ENCODE results near the gene GRK3.

The GRK3 gene

DNA sequence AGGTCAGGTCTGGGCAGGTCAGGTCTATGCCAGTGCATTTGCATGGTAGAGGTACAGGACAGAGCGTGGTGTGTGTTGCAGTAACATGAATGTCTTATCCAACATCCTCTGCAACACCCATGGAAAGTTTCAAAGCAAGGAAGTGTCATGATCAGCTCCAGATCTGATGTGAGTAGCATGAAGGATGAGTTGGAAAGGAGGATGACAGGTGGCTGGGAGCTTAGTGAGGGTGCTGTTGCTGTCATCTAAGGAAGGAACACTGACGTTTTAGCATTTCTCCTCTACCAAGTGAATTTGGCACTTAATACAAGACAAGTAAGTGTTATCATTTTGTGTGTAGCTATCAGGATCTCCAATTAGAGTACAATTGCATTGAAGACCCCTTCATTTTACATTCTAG lies 65.1 kb downstream of the GRK3 start:
- no peak for DNase-seq

DNA sequence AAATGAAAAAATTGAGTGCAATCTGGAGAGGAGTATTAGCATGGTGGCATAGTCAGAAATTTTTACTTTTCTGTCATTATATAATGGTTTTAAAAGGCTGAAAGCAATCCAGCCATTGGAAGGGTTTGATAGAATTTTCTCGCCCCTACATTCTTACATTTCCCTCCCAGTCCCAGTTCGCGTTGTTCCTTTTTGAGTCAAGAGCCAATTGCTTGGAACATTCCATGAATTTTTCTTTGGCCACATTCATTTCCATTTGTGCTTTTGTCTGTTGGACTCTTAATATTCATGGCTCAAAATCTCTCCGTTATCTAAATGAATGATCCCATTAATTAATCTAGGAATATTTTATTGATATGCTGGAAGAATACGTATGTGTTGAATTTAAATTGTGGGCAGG lies 66.0 kb downstream of the GRK3 start:
- DNase-seq = no peak

DNA sequence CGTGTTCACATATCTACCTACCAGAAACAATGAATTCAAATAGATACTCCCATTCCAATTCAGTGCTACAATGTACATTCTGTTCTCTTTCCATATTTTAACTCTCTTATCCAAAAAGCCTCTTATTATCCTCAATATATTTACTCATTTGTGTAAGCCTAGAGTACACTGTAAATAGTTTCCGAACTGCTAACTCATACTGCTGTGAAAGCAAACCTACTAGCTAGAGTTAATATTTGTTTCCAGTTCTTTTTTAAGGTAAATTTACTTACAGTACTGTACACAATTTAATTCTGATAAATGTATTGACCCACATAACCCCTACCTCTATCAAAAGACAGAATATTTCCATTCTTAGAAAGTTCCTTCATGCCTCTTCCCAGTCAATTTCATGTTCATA lies 71.8 kb downstream of the GRK3 start:
- no peak for DNase-seq

DNA sequence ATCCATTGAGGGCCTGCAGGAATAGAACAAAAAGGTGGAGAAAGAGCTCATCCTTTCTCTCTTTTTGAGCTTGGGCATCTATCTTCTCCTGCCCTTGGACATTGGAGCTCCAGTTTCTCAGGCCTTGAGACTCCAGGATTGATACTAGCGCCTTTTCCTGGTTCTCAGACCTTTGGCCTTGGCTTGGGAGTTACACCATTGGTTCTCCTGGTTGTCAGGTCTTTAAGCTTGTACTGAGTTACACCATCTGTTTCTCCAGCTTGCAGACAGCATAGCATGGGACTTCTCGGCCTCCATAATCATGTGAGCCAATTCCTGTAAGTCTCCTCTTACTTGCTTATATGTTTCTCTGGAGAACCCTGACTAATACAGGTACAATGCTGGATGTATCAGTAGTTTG lies 72.6 kb downstream of the GRK3 start:
- DNase-seq = no peak

DNA sequence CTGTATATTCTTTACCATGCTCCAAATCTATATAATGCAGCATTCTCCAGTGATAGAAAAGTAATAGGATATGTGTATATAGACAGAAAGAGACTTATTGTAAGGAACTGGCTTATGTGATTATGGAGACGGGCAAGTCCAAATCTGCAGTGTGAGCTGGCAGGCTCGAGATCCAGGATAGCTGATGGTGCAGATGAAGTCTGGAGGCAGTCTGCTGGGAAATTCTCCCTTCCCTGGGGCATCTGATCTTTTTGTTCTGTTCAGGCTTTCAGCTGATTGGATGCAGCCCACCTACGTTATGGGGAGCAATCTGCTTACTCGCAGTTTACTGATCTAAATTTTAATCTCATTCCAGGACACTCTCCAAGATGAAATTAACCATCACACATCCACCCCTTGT lies 73.2 kb downstream of the GRK3 start:
- no peak for DNase-seq

DNA sequence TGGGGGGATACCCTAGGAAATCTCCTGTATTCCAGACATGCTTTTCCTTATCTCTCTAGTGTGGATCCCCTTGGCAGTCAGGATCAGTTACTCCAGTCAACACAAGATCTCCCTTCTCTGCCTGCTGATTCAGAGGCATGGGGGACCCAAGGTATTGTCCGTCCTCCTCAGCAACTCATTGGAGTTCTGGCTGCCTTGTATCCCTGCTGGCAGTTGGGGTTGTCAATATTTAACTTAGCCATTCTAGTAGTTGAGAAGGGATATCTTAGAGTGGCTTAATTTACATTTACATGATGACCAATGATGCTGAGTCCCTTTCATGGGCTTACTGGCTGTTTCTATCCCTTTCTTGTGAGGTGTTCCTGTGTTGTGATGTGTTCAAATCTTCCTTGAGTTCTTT lies 74.2 kb downstream of the GRK3 start:
- no peak for DNase-seq

DNA sequence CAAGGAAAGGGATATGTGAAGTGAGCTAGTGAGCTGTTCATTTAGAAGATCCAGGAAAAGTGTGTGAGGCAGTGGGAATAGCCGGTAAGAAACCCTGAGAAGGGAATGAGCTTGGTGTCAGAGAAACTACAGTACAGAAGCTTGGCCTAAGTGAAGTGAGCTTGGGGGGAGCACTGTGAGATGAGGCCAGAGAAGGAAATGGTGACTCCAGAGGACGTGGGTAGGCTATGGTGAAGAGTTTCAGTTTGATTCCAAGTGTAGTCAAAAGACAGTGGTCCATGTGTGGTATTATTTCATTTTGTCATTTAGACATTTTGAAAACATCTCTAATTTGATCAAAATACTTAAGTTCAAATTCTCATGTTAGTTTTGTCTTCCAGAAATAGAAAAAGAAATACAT lies 77.2 kb downstream of the GRK3 start:
- DNase-seq = no peak

DNA sequence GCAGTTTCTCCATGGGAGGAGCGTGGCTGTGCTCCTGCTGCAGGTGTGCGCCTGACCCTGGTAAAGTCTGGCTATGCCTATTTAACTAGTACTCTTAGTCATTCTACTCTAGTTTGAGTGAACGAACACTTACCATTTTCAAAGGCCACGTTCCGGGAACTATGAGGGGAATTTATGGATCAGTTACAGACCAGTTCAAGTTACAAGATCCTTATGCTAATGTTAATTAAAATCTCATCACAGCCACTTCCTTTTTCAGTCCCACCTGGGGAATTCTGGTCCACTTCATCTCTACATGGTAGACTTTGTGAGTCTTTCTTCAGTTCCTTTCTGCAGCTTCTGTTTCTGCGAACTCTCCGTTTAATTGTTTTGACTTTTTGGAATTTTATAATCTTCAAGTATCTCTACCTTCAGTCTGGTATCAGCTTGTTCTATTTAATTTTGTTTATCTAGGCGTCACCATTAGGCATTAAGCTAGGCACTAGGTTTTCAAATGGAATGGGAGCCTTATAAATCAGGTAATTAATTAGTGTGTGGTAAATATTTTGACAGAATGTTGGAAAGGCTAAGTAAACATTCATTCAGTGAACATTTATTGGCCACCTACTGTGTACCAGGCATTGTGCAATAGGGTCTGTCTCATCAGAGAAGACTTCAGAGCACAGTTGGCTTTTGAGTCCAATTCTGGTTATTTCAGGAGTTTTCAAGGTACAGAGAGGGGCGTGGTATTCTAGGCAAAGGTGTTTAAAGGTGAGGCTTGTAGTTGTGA lies 78.9 kb downstream of the GRK3 start:
- DNase-seq = no peak

DNA sequence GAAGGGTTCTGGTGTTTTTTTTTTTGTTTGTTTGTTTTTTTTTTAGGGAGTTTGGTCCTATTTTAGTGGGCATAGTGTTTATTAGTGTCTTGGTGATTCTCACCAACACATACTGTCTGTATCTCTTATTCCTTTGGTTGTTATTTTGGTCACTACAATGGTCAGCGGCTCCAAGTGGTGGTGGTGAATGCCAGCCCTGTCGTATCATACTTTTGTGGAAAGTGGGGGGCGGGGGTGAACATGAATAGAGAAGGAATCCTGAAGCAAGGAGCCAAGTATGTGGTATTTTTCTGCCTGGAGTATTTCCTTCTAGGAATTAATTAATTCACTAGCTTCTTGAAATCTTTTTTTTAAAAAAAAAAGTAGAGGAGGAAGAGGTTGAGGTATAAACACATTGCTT lies 79.6 kb downstream of the GRK3 start:
- no peak for DNase-seq

DNA sequence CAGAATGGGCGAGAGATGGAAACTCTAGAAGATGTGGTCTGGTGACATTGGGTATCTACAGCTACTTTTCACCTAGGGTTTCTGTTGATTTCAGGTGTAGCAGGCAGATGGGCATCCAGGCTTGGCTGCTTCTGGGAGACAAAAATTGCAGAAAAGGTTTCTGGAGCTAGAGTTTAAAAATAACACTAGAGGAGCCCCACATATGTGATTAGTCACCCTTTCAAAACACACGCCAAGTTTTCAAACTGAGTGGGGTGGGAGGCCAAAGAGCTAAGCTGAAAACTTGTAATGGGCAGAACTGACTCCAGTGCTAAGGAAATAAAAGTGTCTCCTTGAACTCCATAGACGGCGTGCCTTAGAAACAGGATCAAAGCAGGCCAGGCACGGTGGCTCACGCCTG lies 80.8 kb downstream of the GRK3 start:
- DNase-seq = no peak

DNA sequence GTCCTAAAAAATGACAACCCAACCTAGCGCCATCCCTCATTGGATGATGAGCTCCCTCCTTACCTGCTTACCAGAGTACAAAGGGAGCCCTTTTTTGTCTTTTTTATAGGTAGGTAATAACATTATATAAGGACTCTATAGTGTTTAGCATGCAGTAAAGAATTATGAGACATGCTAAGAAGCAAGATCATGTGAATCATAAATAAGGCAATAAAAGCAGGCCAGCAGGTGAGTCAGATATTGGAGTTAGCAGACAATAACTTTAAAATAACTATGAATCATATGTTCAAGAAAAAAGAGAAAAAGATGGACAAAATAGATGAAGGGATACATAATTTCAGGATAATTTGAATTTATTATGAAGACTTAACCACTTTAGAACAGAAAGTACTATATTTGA lies 81.5 kb downstream of the GRK3 start:
- no peak for DNase-seq

DNA sequence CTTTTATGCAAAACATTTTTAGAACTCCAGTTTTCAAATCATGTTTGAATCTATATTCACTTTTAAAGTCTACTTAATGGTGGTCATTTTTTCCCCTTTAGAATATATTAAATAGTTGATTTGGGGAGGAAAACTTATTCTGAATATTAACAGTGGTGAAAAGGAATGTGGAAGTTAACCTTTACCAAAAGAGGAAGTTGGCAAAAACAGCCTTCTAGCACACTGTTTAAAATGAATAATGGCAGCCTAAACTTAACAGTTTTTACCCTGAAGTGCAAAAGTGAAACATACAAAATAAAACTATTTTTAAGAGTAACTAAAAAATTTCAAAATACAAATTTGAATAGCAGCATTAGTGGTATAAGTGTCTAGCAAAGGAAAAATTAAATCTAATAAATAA lies 86.4 kb downstream of the GRK3 start:
- peak; percentile 41 for DNase-seq

DNA sequence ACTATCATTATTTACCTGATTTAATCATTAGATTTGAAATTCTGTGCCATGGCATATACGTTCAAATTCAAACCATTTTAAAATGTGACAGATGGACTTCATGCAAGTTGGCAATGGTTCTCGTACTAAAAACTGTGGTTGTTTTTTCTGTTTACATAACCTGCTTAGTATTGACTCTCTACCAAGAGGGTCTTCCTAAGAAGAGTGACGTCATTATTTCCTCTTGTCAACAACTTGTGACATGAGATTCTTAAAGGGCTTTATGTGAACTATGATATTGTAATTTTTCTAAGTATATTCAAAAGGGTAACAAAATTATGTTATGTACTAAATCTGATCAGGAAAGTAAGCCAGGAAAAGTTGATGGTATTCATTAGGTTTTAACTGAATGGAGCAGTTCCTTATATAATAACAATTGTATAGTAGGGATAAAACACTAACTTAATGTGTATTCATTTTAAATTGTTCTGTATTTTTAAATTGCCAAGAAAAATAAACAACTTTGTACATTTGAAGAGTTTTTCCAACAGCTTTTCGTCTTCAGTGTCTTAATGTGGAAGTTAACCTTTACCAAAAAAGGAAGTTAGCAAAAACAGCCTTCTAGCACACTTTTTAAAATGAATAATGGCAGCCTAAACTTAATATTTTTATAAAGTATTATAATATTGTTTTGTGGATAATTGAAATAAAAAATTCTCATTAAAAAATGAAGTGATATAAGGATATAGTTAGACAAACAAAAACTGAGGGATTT lies 87.0 kb downstream of the GRK3 start:
- no peak for DNase-seq

DNA sequence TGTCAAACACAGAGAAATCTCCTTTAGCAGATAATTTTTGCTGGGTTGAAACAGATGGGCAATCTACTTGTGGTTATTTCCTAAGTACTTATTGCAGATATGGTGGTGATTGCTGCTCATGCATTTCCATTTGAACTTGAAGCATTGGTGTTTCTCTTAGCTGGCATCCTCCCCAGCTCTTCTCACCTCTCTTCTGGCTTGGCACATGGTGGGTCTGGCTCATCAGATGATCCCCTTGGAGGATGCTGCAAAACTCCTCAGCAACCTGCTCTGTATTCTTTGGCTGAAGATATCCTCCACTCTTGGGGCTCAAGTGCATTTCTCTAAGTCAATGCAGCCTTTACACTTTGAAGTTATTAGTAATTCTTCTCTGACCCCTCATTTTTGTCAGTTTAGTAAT lies 90.2 kb downstream of the GRK3 start:
- no peak for DNase-seq

DNA sequence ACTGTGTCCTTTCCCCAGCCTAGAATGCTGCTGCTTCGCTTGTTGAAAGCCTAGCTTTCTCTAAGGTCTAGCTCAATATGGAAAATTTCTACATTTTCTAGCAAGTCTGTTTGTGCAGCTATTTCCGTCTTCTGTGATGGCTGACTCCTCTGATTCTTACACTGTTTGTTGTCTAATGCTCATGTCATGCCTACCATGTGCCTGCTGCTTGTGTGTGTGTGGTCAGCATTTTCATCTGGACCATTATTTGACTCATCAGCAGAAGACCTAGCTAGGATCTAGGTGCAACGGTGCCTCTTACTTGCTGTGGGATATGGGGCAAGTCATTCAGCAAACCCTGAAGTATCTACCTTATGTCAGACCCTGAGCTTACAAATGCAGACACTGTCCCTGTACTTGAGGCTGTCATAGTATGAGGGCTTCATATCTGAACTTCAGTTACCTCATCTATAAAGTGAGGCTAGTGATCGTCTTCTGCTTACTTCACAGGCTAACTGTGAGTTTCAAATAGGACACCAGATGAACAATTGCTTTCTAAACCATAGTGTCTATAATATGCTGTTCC lies 91.0 kb downstream of the GRK3 start:
- DNase-seq = no peak

DNA sequence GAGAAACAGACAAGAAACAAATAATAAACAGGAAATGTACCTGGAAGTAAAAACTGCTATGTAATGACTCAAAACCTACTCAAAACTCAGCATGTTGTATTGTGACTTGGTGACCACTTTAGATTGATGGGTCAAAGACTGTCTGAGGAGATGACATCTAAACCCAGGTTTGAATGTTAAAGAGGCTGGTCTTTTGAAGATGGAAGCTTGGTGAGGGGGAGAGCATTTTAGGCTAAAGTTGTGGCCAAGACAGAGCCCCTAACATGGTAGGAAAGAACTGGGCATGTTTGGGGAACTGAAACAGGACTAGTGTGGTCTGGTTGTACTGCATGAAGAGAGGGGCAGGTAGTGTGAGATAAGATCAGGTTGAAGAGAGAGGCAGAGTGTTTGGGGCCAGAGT lies 92.2 kb downstream of the GRK3 start:
- DNase-seq = no peak

DNA sequence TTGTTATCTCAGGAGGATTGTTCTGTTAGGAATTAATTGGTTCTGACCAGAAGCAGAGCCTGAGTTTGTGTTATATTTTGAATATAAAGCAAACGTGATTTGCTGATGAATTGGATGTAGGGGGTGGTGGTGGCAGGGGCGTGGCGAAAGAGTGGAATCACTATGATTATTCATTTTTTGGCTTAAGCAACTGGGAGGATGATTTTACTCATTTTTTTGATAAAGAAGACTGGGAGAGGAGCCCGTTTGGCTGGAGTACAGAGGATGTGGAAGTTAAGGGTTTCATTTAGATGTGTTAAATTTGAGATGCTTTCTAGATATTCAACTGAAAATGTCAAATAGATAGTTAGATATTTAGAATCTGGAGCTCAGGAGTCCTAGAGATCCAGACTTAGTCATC lies 94.2 kb downstream of the GRK3 start:
- DNase-seq = no peak

DNA sequence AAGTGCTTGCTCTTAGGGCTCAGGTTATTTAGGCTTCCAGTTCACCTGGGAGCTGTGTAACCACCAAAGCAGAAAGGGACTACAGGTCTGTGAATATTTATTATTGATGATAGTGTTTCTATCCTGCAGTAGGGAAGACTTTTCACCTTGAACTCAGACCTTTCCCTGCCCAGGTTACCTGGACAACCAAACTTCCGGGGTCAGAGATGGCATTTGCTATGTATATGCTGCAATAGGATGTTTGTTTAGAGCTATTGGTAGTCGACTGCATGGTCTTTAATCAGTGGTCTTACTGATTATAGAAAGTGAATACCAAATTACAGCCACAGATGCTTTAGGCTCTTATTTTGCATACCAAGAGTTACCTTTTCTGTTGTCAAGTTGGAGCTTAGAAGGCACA lies 94.9 kb downstream of the GRK3 start:
- DNase-seq = no peak

DNA sequence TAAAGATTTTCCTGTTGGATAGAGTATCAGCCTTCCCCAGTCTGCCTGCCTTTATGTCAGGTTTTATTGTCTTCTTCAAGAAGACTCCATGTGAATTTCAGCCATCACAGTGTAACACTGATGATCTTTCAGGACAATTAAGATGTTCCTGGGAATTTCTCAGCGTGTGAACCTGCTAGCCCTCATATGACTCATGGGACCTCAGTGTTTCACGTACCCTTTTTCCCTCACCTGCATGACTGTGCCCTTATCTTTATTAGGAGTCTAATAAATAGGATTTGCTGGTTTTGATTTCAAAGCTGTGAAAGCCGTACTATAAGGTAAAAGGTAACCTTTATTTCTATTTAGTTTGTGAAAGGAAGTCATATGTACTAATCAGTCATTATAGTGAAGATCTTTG lies 95.9 kb downstream of the GRK3 start:
- no peak for DNase-seq

DNA sequence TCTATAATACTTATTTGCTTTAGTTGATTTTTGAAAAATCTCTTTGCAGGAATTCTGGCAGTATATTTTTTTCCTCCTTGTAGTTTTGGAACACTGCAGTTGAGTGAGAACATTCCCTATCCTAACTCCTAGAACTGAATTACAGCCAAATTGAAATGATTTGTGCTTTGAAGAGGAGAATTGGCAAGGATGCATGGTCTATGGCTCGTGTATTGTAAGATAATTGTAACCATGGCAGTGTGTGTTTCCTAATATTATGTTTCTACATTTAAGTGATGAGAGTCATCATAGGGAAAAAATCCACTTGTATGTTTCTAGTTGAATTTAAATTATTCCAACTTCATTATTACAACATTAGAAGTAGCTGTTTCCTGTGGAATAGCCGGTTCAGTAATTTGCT lies 96.6 kb downstream of the GRK3 start:
- DNase-seq = no peak

DNA sequence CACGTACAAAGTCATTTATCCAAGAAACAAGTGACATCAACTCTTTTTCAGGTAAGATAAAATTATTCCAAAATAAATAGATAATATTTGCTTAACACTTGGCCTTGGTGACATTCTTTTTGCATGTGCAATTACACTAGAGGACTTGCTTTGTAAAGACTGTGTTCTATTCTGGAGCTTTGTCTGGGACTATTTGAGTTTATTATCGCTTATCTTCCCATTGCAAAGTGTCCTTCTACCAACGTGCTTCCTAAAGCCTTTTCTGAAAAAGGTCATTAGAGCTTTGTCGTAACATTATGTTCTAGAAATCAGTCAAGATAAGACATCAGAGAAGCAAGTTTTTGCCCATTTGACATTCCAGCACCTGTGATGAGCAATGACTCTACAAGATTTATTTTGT lies 99.2 kb downstream of the GRK3 start:
- no peak for DNase-seq

DNA sequence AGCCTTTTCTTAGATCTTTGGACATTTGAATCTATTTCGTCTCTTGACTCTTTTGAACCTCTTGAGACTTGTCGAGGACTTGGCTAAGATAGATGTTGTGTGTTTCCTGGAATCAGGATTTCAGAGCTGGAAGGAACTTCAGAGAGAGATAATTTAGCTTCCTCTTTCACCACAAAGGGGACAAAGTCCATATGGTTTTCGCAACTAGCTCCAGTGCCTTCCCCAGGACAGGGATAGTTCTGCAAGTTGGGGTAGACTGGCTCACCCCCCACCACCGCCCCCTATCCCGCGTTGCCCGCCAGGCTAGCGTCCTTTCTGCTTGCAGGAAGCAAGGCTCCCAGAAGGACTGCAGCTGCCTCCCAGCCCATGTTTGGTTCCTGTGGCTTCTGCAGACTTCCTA lies 101.8 kb downstream of the GRK3 start:
- peak; percentile 84 for DNase-seq

DNA sequence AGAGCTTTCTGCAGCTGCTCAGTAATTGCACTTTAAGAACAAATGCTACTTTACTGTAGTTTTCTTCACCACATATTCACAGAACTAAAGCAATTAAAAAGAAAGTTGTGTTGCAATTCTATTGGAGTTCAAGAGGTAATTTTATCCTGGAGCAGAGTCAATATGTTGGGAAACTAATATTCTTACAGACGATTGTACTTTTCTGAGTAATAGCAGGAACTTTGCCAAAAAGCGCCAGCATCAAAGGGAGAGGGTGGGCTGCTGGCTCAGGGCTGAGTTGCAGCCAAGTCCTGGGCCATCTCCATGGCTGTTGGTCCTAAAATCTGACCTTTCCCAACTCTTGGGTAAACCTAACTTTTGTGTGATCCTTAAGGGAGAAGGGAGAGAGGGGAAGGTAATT lies 104.0 kb downstream of the GRK3 start:
- no peak for DNase-seq

DNA sequence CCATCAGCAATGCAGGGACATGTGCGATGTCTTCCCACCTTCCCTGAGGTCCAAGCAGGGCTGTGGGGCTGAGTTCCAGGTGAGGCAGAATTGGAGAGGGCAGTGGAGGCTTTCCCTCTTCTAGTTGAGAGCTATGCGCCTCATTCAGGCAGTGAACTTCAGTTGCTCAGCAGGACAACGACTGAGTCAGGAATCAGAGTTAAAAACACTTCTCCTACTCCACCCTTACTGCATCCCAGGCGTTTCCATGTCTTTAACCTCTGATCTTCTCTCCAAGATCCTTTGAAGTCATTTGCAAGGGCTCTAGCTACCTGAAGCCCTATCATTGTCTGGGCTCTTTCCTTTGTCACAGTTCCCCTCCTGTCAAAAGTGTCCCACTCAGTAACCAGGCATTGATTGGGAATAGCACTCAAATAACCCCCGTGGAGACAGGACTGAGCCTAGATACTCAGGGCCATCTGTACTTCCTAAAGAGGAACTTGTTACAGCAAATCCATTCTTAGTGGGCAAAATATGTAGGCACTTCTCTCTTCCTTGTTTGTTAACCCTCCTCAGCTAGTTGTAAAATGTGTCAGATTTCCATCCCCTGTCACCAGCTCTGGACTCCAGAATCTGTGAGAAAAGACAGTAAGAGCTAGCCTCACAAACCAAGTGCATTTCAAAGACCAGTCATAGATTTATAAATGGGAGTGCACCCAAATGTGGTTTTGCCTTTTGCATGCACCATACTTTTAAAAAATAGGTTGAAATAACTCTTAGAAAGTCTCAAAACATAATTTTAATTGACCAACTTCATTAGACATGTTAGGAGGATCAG lies 105.0 kb downstream of the GRK3 start:
- DNase-seq = peak; percentile 54
